Measurements from ENCODE around the gene NT5C3B. TPM values are rescaled to one million over a fixed set of nuclear protein-coding genes. Genes with fewer than 3 reads are reported as not detected.
"Not testable (repeated sequence)": the region's sequence is repeated elsewhere in the genome, so short reads cannot be mapped to it uniquely, and the experiment has no call there.

The NT5C3B gene
- total and polyA plus RNA-seq, 2 experiments from 2014 or later: 47.7 to 87.8 TPM

- H3K4me2 ChIP-seq: no peak overlapping the region
- H3K9me2 ChIP-seq (replicated peaks; ENCODE audit: insufficient read depth): no peaks in the 10 kb centered on the region
- no peaks in the 10 kb centered on the region for H3K36me3 ChIP-seq (replicated peaks; ENCODE audit: insufficient read depth, low read depth)
- DNase-seq (ENCODE audit: low spot score): no peak
- WGBS (ENCODE audit: low lambda C conversion rate, missing lambda C conversion rate): 73% methylated on average over 4 of the region's 4 CpGs
- H2AFZ ChIP-seq: no peak overlapping the region
- no peaks in the 10 kb centered on the region for H3K27me3 ChIP-seq
- H4K20me1 ChIP-seq (ENCODE audit: insufficient read depth, poor library complexity, severe bottlenecking): peaks cover 34% of the 10 kb centered on the region
- peaks cover 52% of the 10 kb centered on the region for H3K79me2 ChIP-seq
- no peak overlapping the region for H3K27ac ChIP-seq
- no peaks in the 10 kb centered on the region for H3K4me1 ChIP-seq (ENCODE audit: insufficient read depth)
- H3K9me3 ChIP-seq (ENCODE audit: low read depth): no peaks in the 10 kb centered on the region
- no peak overlapping the region for H3K4me3 ChIP-seq
- no peak for TF ChIP-seq CTCF (IDR thresholded peaks at IDR 0.05; ENCODE audit: poor library complexity)
- TF ChIP-seq EZH2phosphoT487 (IDR thresholded peaks at IDR 0.05; ENCODE audit: low read depth, severe bottlenecking, unreplicated experiment): no peak
- no peak for TF ChIP-seq EZH2 (IDR thresholded peaks at IDR 0.05; ENCODE audit: borderline replicate concordance)
Observed at GRCh38 chr17:41848788-41849187, 12.8 kb upstream of the NT5C3B start.

- Histone ChIP-seq H3K9me2 (replicated peaks; ENCODE audit: insufficient read depth) (no peaks in the 10 kb centered on the region), H2AFZ (no peak overlapping the region), H3K79me2 (peaks cover 14% of the 10 kb centered on the region), H3K9me3 (ENCODE audit: low read depth) (no peaks in the 10 kb centered on the region), H3K27me3 (no peaks in the 10 kb centered on the region), H3K27ac (no peak overlapping the region), H3K4me1 (ENCODE audit: insufficient read depth) (no peaks in the 10 kb centered on the region), H3K4me2 (no peak overlapping the region), H3K36me3 (replicated peaks; ENCODE audit: insufficient read depth, low read depth) (no peaks in the 10 kb centered on the region), H4K20me1 (ENCODE audit: insufficient read depth, poor library complexity, severe bottlenecking) (peaks cover 9% of the 10 kb centered on the region), H3K4me3 (no peak overlapping the region)
- DNase-seq (ENCODE audit: low spot score): no peak
- 93% methylated on average over 6 of the region's 6 CpGs for WGBS (ENCODE audit: low lambda C conversion rate, missing lambda C conversion rate)
- TF ChIP-seq CTCF (IDR thresholded peaks at IDR 0.05; ENCODE audit: poor library complexity) (no peak), EZH2phosphoT487 (IDR thresholded peaks at IDR 0.05; ENCODE audit: low read depth, severe bottlenecking, unreplicated experiment) (no peak), EZH2 (IDR thresholded peaks at IDR 0.05; ENCODE audit: borderline replicate concordance) (no peak)
Observed at GRCh38 chr17:41844971-41845370, 8.9 kb upstream of the NT5C3B start.

GRCh38 chr17:41840781-41841180 lies 4.7 kb upstream of the NT5C3B start:
- not testable (repeated sequence) for H3K9me2 ChIP-seq (replicated peaks; ENCODE audit: insufficient read depth); H3K36me3 ChIP-seq (replicated peaks; ENCODE audit: insufficient read depth, low read depth); H3K79me2 ChIP-seq; H3K27ac ChIP-seq; H3K4me2 ChIP-seq; H3K9me3 ChIP-seq (ENCODE audit: low read depth); H3K4me3 ChIP-seq; H3K4me1 ChIP-seq (ENCODE audit: insufficient read depth); DNase-seq (ENCODE audit: low spot score); H4K20me1 ChIP-seq (ENCODE audit: insufficient read depth, poor library complexity, severe bottlenecking); H2AFZ ChIP-seq; H3K27me3 ChIP-seq
- WGBS (ENCODE audit: low lambda C conversion rate, missing lambda C conversion rate): 94% methylated on average over 6 of the region's 6 CpGs

GRCh38 chr17:41839448-41839847 lies 3.4 kb upstream of the NT5C3B start:
- not testable (repeated sequence) for H3K4me2 ChIP-seq; H3K4me3 ChIP-seq; H2AFZ ChIP-seq; H3K9me2 ChIP-seq (replicated peaks; ENCODE audit: insufficient read depth); H3K36me3 ChIP-seq (replicated peaks; ENCODE audit: insufficient read depth, low read depth); H3K27ac ChIP-seq; H4K20me1 ChIP-seq (ENCODE audit: insufficient read depth, poor library complexity, severe bottlenecking); H3K27me3 ChIP-seq; DNase-seq (ENCODE audit: low spot score); H3K4me1 ChIP-seq (ENCODE audit: insufficient read depth); H3K9me3 ChIP-seq (ENCODE audit: low read depth)
- 100% methylated on average over 2 of the region's 2 CpGs for WGBS (ENCODE audit: low lambda C conversion rate, missing lambda C conversion rate)
- peaks cover 18% of the 10 kb centered on the region for H3K79me2 ChIP-seq
